Kidney (tissue), 14 donors: ENCODE results near the gene DOK4. TPM values are rescaled to one million over a fixed set of nuclear protein-coding genes. Genes with fewer than 3 reads are reported as not detected.
A peak's percentile ranks its signal among the peaks of the same experiment; 100 is the strongest.

ENCODE experiments used
- DNase-seq, 5 donors: peaks; one replicate each; pipeline ENCODE4 v3.0.0-alpha.2; 2013 to 2020
- FAIRE-seq: peaks from 2 replicates; lab custom pipeline; 2012; peaks lifted over from hg19 to GRCh38; lab: Jason Lieb, UNC
- H3K27ac ChIP-seq, 2 donors: one replicate each; pipeline ENCODE4 v1.7.0; 2013; ENCODE audit warnings: low read depth in 2 of 2, low read length in 2 of 2, inconsistent platforms in 1 of 2
- H3K27me3 ChIP-seq: one replicate; pipeline ENCODE4 v1.7.1; 2013; ENCODE audit warnings: low read length, inconsistent platforms; ENCODE audit not compliant: control insufficient read depth, insufficient read depth
- H3K36me3 ChIP-seq, 3 donors: one replicate each; pipeline versions ENCODE4 v1.7.0 to v1.7.1; 2013; ENCODE audit warnings: low read length in 3 of 3, control low read depth in 1 of 3, inconsistent platforms in 1 of 3; ENCODE audit not compliant: insufficient read depth in 3 of 3, control insufficient read depth in 2 of 3
- H3K4me1 ChIP-seq, 3 donors: one replicate each; pipeline versions ENCODE4 v1.7.0 to v1.7.1; 2013; ENCODE audit warnings: low read length in 3 of 3, inconsistent platforms in 1 of 3, low read depth in 1 of 3; ENCODE audit not compliant: control insufficient read depth in 2 of 3, insufficient read depth in 2 of 3
- H3K4me3 ChIP-seq, 3 donors: one replicate each; pipeline versions ENCODE4 v1.7.0 to v1.8.1; 2013; ENCODE audit warnings: low read length in 3 of 3, control low read depth in 1 of 3, inconsistent platforms in 1 of 3
- H3K9ac ChIP-seq, 3 donors: one replicate each; pipeline versions ENCODE4 v1.7.0 to v1.7.1; 2013; ENCODE audit warnings: low read length in 3 of 3, control low read depth in 1 of 3, inconsistent platforms in 1 of 3
- H3K9me3 ChIP-seq, 3 donors: one replicate each; pipeline versions ENCODE4 v1.7.0 to v1.7.1; 2013; ENCODE audit warnings: low read length in 3 of 3, control low read depth in 1 of 3, inconsistent platforms in 1 of 3; ENCODE audit not compliant: control insufficient read depth in 2 of 3, insufficient read depth in 1 of 3
- intact Hi-C: fragments of 100-400 bp; cut with DNase I; formaldehyde crosslinking; loops from one replicate; pipeline ENCODE4 v1.11.1; 2022
- polyA plus RNA-seq: library from polyadenylated mRNA; stranded (reverse); fragments of 350-450 nt; fragmentation: Illumina TruSeq; extraction: RNeasy Lipid Tissue Mini Kit (QIAGEN cat#74804); gene quantifications from one replicate; pipeline ENCODE4 v1.2.3, GENCODE V29; 2014; ENCODE audit warnings: low read depth, low replicate concordance; ENCODE audit not compliant: insufficient read depth
- total RNA-seq: library from RNA; stranded (reverse); fragmentation: NEBNext Ultra II Directional; extraction: Animal tissue kit (Norgen Biotek cat#: 25700); gene quantifications from one replicate; pipeline ENCODE4 v1.2.1, GENCODE V29; 2021
- TF ChIP-seq, protein P1 (sequence below): IDR thresholded peaks from 3 replicates; pipeline ENCODE4 v1.5.1; 2012; ENCODE audit warnings: mild to moderate bottlenecking, moderate library complexity, borderline replicate concordance; ENCODE audit not compliant: insufficient read depth; ENCODE audit errors: extremely low read depth
- donor health status: control.
- donor health status: control.
- donor health status: control.
- donor health status: control.
- donor health status: control.
- donor health status: DM: yes; HTN: yes; CAD: no.
- donor health status: Normal renal cell carcinoma (clear cell type).

DOK4 gene
- total and polyA plus RNA-seq, 2 donors from 2014 or later: 57.2 to 63.7 TPM

DNA sequence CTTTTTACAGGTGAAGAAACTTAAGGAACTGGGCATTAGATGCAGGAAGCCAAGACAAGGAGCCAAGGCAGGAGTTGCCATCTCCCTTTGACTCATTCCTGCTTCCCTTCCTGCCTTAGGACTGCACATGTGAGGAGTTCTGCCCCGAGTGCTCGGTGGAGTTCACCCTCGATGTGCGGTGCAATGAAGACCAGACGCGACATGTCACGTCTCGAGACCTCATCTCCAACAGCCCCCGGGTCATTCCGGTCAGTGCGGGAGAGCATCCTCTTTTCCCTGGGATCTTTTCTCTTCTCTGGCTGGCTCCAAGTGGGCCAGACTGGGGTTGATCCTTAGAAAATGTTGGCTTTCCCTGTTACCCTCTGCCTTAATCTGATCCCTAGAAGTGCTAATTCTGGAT is 17.2 kb downstream of the DOK4 start:
- DNase-seq: no peak
- Histone ChIP-seq H3K27me3 (no peaks in the 10 kb centered on the region), H3K9me3 (no peaks in the 10 kb centered on the region), H3K36me3 (peaks cover 13 to 76% (median 55%) of the 10 kb centered on the region in 3 donors), H3K4me3 (no peak overlapping the region), H3K27ac (no peak overlapping the region), H3K9ac (no peak overlapping the region), H3K4me1 (peaks cover 0 to 40% (median 17%) of the 10 kb centered on the region in 3 donors)
- TF ChIP-seq, protein P1, sequence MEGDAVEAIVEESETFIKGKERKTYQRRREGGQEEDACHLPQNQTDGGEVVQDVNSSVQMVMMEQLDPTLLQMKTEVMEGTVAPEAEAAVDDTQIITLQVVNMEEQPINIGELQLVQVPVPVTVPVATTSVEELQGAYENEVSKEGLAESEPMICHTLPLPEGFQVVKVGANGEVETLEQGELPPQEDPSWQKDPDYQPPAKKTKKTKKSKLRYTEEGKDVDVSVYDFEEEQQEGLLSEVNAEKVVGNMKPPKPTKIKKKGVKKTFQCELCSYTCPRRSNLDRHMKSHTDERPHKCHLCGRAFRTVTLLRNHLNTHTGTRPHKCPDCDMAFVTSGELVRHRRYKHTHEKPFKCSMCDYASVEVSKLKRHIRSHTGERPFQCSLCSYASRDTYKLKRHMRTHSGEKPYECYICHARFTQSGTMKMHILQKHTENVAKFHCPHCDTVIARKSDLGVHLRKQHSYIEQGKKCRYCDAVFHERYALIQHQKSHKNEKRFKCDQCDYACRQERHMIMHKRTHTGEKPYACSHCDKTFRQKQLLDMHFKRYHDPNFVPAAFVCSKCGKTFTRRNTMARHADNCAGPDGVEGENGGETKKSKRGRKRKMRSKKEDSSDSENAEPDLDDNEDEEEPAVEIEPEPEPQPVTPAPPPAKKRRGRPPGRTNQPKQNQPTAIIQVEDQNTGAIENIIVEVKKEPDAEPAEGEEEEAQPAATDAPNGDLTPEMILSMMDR: no peak
- FAIRE-seq: no peak
- intact Hi-C loops: no loop called here

DNA sequence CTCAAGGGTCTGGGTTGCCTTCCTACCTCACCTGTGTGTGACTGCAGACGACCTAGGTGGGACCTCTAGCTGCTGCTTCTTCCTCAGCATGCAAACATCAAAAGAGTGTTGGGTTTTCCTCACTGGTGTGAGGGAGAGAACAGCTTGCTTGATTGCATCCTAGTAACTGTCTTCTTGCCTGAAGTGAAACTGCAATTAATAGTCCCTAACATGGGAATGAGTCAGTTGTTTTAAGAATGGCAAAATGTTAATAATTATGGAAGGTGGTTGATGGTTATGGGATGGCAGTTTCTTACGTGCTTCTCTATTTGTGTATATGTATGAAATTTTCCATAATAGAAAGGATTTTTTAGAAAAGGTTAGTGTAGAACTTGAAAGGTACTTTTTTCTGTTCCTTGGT is 17.9 kb downstream of the DOK4 start:
- TF ChIP-seq, protein P1: no peak
- no peaks in the 10 kb centered on the region for H3K27me3 ChIP-seq
- peaks cover 0 to 43% (median 19%) of the 10 kb centered on the region in 3 donors for H3K4me1 ChIP-seq
- H3K9ac ChIP-seq: no peak overlapping the region
- DNase-seq (no peak), FAIRE-seq (no peak)
- no peak overlapping the region for H3K27ac ChIP-seq
- H3K36me3 ChIP-seq: peaks cover 13 to 70% (median 49%) of the 10 kb centered on the region in 3 donors
- intact Hi-C loops: no loop called here
- H3K9me3 ChIP-seq: no peaks in the 10 kb centered on the region
- no peak overlapping the region for H3K4me3 ChIP-seq

DNA sequence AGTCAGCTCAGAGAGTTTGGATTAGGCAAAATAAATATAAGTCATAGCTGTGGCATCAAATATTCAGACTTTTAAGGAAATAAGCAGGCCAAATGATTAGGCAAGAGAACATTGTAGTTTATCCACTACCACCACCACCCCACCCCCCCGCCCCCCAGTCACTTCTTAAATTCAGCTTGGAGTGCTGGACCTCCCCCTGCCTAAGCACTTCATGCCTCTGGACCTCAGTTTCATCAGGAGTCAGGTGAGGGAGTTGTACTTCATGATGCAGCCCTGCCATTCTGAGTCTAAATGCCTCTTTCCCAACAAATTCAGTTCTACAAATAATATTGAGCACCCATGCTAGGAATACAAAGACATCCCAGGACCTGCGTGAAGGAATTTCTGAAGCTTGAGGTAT is 21.8 kb downstream of the DOK4 start:
- H3K36me3 ChIP-seq: peaks cover 11 to 57% (median 41%) of the 10 kb centered on the region in 3 donors
- H3K27me3 ChIP-seq: no peaks in the 10 kb centered on the region
- H3K27ac ChIP-seq: no peak overlapping the region
- peaks cover 0 to 20% (median 4%) of the 10 kb centered on the region in 3 donors for H3K4me1 ChIP-seq
- TF ChIP-seq, protein P1: no peak
- H3K9me3 ChIP-seq: no peaks in the 10 kb centered on the region
- no peak overlapping the region for H3K4me3 ChIP-seq
- H3K9ac ChIP-seq: no peak overlapping the region
- DNase-seq (no peak), FAIRE-seq (no peak)
- intact Hi-C loops: no loop called here

DNA sequence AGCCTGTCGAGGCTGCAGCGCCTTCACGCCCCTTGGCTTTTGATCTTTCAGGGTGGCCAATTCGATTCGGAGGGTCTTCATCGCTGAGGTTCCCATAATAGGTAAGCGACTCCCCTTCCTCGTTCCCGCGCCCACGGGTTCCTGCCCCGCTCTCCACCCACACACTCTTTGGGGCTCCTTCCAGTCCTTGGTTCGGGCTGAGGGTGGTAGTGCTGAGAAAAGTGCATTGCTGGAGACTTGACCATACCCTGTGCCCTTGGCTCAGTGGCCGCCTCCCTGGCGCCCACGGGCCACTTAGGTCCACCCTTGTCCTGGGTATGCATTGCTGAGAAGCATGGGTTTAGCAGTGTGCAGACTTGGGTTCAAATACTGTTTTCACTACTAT is 23.3 kb downstream of the DOK4 start:
- Histone ChIP-seq H3K27me3 (no peaks in the 10 kb centered on the region), H3K4me3 (peak overlapping the region; percentile 76 to 92 (median 89)), H3K9ac (peak overlapping the region; percentile 85 to 90 (median 86)), H3K27ac (peak overlapping the region; percentile 18 to 71), H3K36me3 (peaks cover 11 to 57% (median 41%) of the 10 kb centered on the region in 3 donors), H3K4me1 (peaks cover 0 to 19% (median 4%) of the 10 kb centered on the region in 3 donors), H3K9me3 (no peaks in the 10 kb centered on the region)
- intact Hi-C loops: no loop called here
- FAIRE-seq (no peak), DNase-seq (no peak)
- TF ChIP-seq, protein P1: no peak
